ENCODE results near the gene TECTA.

TECTA gene

GRCh38 chr11:121059605-121060004 is 41.4 kb upstream of the TECTA start:
- no peak for TF ChIP-seq CTCF (IDR thresholded peaks at IDR 0.05; ENCODE audit: control insufficient read depth, extremely low read depth, insufficient read depth)
- H3K4me3 ChIP-seq (ENCODE audit: low read depth, low read length) = no peak overlapping the region
- no peak for DNase-seq (ENCODE audit: low read depth)

- no peak overlapping the region for H3K4me3 ChIP-seq (ENCODE audit: low read depth, low read length)
- no peak for TF ChIP-seq CTCF (IDR thresholded peaks at IDR 0.05; ENCODE audit: control insufficient read depth, extremely low read depth, insufficient read depth)
- DNase-seq (ENCODE audit: low read depth) = no peak
Observed at GRCh38 chr11:121063728-121064127, 37.3 kb upstream of the TECTA start.

GRCh38 chr11:121066623-121067022 is 34.4 kb upstream of the TECTA start:
- no peak overlapping the region for H3K4me3 ChIP-seq (ENCODE audit: low read depth, low read length)
- DNase-seq (ENCODE audit: low read depth) = no peak
- TF ChIP-seq CTCF (IDR thresholded peaks at IDR 0.05; ENCODE audit: control insufficient read depth, extremely low read depth, insufficient read depth) = no peak

- DNase-seq (ENCODE audit: low read depth) = no peak
- TF ChIP-seq CTCF (IDR thresholded peaks at IDR 0.05; ENCODE audit: control insufficient read depth, extremely low read depth, insufficient read depth) = no peak
- H3K4me3 ChIP-seq (ENCODE audit: low read depth, low read length) = no peak overlapping the region
Observed at GRCh38 chr11:121067026-121067425, 34.0 kb upstream of the TECTA start.

GRCh38 chr11:121067453-121067852 is 33.6 kb upstream of the TECTA start:
- peak; percentile 90 for DNase-seq (ENCODE audit: low read depth)
- no peak overlapping the region for H3K4me3 ChIP-seq (ENCODE audit: low read depth, low read length)
- TF ChIP-seq CTCF (IDR thresholded peaks at IDR 0.05; ENCODE audit: control insufficient read depth, extremely low read depth, insufficient read depth) = no peak

GRCh38 chr11:121067962-121068647 is 32.9 kb upstream of the TECTA start:
- DNase-seq (ENCODE audit: low read depth) = no peak
- no peak for TF ChIP-seq CTCF (IDR thresholded peaks at IDR 0.05; ENCODE audit: control insufficient read depth, extremely low read depth, insufficient read depth)
- H3K4me3 ChIP-seq (ENCODE audit: low read depth, low read length) = no peak overlapping the region

GRCh38 chr11:121068787-121069186 is 32.3 kb upstream of the TECTA start:
- no peak for DNase-seq (ENCODE audit: low read depth)
- TF ChIP-seq CTCF (IDR thresholded peaks at IDR 0.05; ENCODE audit: control insufficient read depth, extremely low read depth, insufficient read depth) = no peak
- H3K4me3 ChIP-seq (ENCODE audit: low read depth, low read length) = no peak overlapping the region
